ENCODE data around the gene PRCP. TPM values are rescaled to one million over a fixed set of nuclear protein-coding genes. Genes with fewer than 3 reads are reported as not detected.

The PRCP gene
- total RNA-seq, 1 experiment from 2014 or later = 57.0 TPM

DNA sequence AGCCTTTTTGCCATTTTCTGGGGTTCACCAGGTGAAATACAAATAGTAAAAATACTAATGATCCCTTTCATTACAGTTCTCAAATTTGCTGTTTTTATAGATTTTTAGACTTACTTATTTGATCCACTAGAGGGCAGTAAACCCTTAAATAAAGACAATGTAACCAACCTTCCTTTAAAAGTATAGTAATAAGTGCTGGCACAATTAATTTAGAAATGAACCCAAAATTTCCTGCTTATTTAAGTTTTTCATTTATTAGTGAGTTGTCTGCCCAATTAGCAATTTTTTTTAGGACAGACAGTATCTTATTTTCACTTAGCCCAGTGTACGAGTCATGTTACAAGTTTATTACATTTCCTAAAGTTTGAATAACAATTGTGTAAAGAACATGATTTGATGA is 6.0 kb upstream of the PRCP start:
- CTCF ChIA-PET = no interaction called here
- intact Hi-C loops (cut with micrococcal nuclease; ENCODE audit: unreplicated experiment) = loop anchor here (5.0 to 10.0 kb wide), 4 partner anchors 166 to 379 kb away; partner anchors contain the start of genes CCDC90B, PCF11 and RAB30
- peaks cover 10% of the 10 kb centered on the region for H3K4me1 ChIP-seq (ENCODE audit: control insufficient read depth, insufficient read depth, low read length)
- no peaks in the 10 kb centered on the region for H3K27me3 ChIP-seq (ENCODE audit: control insufficient read depth, insufficient read depth, low read length)
- no peak for TF ChIP-seq SIN3A (IDR thresholded peaks at IDR 0.05; ENCODE audit: borderline replicate concordance, insufficient read depth, low read depth, low read length)
- TF ChIP-seq POLR2AphosphoS5 (IDR thresholded peaks at IDR 0.05; ENCODE audit: low read depth, low read length) = no peak
- TF ChIP-seq, protein P1, sequence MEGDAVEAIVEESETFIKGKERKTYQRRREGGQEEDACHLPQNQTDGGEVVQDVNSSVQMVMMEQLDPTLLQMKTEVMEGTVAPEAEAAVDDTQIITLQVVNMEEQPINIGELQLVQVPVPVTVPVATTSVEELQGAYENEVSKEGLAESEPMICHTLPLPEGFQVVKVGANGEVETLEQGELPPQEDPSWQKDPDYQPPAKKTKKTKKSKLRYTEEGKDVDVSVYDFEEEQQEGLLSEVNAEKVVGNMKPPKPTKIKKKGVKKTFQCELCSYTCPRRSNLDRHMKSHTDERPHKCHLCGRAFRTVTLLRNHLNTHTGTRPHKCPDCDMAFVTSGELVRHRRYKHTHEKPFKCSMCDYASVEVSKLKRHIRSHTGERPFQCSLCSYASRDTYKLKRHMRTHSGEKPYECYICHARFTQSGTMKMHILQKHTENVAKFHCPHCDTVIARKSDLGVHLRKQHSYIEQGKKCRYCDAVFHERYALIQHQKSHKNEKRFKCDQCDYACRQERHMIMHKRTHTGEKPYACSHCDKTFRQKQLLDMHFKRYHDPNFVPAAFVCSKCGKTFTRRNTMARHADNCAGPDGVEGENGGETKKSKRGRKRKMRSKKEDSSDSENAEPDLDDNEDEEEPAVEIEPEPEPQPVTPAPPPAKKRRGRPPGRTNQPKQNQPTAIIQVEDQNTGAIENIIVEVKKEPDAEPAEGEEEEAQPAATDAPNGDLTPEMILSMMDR (IDR thresholded peaks at IDR 0.05) = peak; percentile 65; the same call in 1 of the 2 replicates
- TF ChIP-seq, protein P2, sequence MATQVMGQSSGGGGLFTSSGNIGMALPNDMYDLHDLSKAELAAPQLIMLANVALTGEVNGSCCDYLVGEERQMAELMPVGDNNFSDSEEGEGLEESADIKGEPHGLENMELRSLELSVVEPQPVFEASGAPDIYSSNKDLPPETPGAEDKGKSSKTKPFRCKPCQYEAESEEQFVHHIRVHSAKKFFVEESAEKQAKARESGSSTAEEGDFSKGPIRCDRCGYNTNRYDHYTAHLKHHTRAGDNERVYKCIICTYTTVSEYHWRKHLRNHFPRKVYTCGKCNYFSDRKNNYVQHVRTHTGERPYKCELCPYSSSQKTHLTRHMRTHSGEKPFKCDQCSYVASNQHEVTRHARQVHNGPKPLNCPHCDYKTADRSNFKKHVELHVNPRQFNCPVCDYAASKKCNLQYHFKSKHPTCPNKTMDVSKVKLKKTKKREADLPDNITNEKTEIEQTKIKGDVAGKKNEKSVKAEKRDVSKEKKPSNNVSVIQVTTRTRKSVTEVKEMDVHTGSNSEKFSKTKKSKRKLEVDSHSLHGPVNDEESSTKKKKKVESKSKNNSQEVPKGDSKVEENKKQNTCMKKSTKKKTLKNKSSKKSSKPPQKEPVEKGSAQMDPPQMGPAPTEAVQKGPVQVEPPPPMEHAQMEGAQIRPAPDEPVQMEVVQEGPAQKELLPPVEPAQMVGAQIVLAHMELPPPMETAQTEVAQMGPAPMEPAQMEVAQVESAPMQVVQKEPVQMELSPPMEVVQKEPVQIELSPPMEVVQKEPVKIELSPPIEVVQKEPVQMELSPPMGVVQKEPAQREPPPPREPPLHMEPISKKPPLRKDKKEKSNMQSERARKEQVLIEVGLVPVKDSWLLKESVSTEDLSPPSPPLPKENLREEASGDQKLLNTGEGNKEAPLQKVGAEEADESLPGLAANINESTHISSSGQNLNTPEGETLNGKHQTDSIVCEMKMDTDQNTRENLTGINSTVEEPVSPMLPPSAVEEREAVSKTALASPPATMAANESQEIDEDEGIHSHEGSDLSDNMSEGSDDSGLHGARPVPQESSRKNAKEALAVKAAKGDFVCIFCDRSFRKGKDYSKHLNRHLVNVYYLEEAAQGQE (IDR thresholded peaks at IDR 0.05; ENCODE audit: insufficient read depth in 1 of 2, low read depth in 2 of 2, low read length in 1 of 2) = no peak
- TF ChIP-seq TCF7L2 (IDR thresholded peaks at IDR 0.05; ENCODE audit: low read depth, low read length) = no peak
- POLR2A ChIA-PET = no interaction called here
- H3K4me3 ChIP-seq (ENCODE audit: low read depth in 2 of 2, low read length in 2 of 2) = no peak overlapping the region
- H3K9me3 ChIP-seq (ENCODE audit: control insufficient read depth, insufficient read depth, low read depth, low read length) = no peaks in the 10 kb centered on the region; the same call in 1 of the 2 replicates
- in situ Hi-C loops (cut with HindIII; ENCODE audit: low pct_unique_long_range_greater_than_20kb, low sequenced_read_pairs) = no loop called here
- no peaks in the 10 kb centered on the region; the same call in 1 of the 2 replicates for H3K36me3 ChIP-seq (ENCODE audit: control insufficient read depth, insufficient read depth, low read length)
- no peak overlapping the region for H3K27ac ChIP-seq (ENCODE audit: low read length)
- ATAC-seq = no peak
- no peak for DNase-seq (ENCODE audit: low read depth, low spot score)
- no TSS peak for BruUV-seq (replicated peaks)

DNA sequence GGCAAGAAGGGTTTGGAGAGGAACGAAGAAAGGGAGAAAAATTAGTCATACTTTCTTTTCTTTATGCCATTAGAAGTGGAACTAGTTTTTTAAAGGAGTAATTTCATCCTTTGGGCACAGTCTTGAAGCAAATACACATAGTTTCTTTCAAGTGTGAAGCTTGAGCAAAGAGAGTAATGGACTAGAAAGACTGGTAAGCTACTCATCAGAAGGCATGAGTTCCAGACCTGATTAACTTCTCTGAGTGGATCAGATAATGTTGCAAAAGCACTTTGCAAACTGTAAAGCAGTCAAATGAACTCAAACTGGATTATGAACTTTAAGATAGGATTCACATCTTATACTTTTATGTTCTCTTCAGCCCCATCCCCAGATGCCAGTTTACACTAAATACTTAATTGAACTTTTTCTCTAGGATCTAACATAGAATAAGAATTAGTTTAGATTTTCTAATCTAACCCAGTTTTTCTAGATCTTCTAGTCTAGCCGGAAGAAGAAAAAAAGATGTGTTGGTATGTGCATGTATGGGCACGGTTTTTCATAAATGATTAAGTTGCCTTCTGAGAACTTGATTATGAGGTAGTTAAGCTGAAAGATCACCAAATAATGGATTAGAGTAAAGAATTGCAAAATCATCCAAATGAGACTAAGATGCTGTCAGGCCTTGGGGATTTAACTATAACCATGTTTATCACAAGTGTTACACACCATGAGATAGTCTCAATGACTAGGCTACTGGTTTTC is 3.8 kb upstream of the PRCP start:
- Histone ChIP-seq H3K4me1 (ENCODE audit: control insufficient read depth, insufficient read depth, low read length) (peaks cover 18% of the 10 kb centered on the region), H3K27me3 (ENCODE audit: control insufficient read depth, insufficient read depth, low read length) (no peaks in the 10 kb centered on the region), H3K4me3 (ENCODE audit: low read depth in 2 of 2, low read length in 2 of 2) (no peak overlapping the region), H3K36me3 (ENCODE audit: control insufficient read depth, insufficient read depth, low read length) (no peaks in the 10 kb centered on the region; the same call in 1 of the 2 replicates), H3K27ac (ENCODE audit: low read length) (no peak overlapping the region), H3K9me3 (ENCODE audit: control insufficient read depth, insufficient read depth, low read depth, low read length) (no peaks in the 10 kb centered on the region)
- intact Hi-C loops (cut with micrococcal nuclease; ENCODE audit: unreplicated experiment) = loop anchor here (10.0 kb wide), 2 partner anchors 251 to 381 kb away; partner anchors contain the start of genes CCDC90B and PCF11
- in situ Hi-C loops (cut with HindIII; ENCODE audit: low pct_unique_long_range_greater_than_20kb, low sequenced_read_pairs) = no loop called here
- BruUV-seq (replicated peaks) = no TSS peak
- POLR2A ChIA-PET = interaction anchor here (0.6 kb wide), 1 partner anchor 190 kb away, joined by 12 read pairs; no protein-coding TSS in a partner anchor
- ATAC-seq (no peak), DNase-seq (ENCODE audit: low read depth, low spot score) (no peak)
- TF ChIP-seq SIN3A (IDR thresholded peaks at IDR 0.05; ENCODE audit: borderline replicate concordance, insufficient read depth, low read depth, low read length) = no peak
- TF ChIP-seq, protein P1 (IDR thresholded peaks at IDR 0.05) = no peak
- no peak for TF ChIP-seq TCF7L2 (IDR thresholded peaks at IDR 0.05; ENCODE audit: low read depth, low read length)
- CTCF ChIA-PET = interaction anchor here (0.9 kb wide), 1 partner anchor 347 kb away, joined by 3 read pairs; no protein-coding TSS in a partner anchor
